ENCODE measurements around the gene SKI.

Gene SKI

GRCh38 chr1:2229911-2230731 is 2.0 kb downstream of the SKI start:
- no peak for DNase-seq (ENCODE audit: low read depth in 2 of 2)

GRCh38 chr1:2230781-2231531 is 2.8 kb downstream of the SKI start:
- DNase-seq (ENCODE audit: low read depth in 2 of 2): no peak

DNA sequence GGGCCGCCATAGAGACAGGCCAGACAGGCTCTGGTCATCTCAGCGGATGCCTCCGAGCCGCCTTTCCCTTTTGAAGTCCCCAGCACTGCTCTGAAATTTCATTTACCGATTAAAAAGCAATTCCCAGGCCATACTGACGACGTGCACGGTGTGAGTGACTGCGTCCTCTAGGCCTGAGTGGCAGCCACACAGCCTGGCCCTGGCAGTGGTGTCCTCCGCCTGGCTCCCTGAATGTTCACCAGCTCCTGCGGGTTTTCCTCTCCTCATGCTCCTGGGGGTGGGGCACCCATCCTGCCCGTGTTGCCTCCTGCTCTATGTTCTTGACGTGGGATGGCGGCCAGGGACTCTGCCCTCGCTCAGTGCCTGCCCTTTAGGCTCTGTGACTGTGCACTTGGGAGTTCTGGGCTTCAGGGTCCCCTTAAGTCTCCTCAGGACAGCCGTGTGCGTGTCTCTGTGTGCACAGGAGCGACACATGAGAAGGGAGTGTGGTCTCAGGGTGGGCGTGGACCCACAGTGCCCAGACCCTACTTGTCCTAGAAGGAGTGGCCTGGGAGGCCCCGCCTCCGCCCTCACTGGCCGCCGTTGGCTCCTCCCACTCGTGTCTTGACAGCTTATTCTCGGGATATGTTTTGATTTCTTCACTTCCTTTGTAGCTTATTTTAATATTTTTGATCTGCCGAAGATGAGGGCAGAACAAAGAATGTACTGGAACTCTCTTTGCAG is 3.6 kb downstream of the SKI start:
- no peak for DNase-seq (ENCODE audit: low read depth in 2 of 2)

GRCh38 chr1:2232255-2232915 is 4.3 kb downstream of the SKI start:
- DNase-seq (ENCODE audit: low read depth in 2 of 2): no peak

- DNase-seq (ENCODE audit: low read depth in 2 of 2): no peak
Observed at GRCh38 chr1:2232916-2233438, 4.9 kb downstream of the SKI start.

- DNase-seq (ENCODE audit: low read depth in 2 of 2): no peak
Observed at GRCh38 chr1:2233468-2233867, 5.3 kb downstream of the SKI start.

DNA sequence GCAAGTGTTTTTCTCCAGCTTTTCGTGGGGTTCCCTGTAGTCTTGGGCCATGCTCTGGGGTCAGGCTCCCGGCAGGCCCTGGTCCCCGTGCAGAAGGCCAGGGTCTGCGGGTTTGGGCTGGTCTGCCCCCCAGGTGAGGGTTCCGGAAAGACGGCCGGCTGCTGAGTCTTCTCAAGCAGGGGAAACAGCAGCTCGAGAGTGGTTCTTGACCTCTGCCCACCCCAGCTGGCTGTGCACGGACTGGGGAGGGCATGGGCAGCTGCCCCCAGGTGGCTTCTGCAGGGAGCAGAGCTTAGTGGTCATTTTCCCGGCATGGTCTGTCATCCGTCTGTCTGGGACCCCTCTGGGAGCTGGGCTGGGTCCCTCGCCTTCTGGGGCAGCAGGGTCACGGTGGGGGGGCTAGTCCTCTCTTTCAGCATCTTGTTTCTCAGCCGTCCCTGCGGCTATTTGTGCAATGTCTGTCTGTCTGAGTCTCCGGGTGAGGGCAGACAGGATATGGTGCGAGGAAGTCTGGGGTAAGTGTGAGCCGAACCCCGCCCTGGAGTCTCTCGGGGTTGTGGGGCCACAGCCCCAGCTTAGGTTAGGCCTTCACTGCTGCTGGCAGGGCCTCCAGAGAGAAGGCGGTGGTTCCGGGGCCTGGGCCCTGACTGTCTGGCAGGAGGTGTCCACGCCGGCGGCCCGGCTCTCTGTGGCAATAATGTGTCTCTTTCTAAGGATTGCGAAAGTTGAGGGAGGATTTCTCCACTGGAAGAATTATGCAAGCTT is 6.1 kb downstream of the SKI start:
- DNase-seq (ENCODE audit: low read depth in 2 of 2): peak in 1 of 2 donors; percentile 55

DNA sequence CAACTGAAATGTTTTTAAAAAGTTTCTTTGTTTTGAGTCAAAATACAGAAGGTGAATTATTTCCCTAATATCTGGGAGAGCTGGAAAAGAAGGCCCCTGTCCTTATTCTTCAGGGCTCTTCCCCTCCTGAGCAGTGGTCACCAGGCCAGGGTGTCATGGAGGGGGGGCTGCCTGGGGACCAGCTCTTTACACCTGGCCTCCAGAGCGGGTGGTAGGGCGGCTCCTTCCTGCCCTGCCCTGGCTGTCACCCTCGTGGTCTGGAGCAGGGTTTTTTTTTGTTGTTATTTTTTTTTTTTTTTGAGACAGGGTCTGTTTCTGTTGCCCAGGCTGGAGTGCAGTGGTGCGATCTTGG is 6.6 kb downstream of the SKI start:
- DNase-seq (ENCODE audit: low read depth in 2 of 2): no peak

- DNase-seq (ENCODE audit: low read depth in 2 of 2): no peak
Observed at GRCh38 chr1:2235300-2235998, 7.3 kb downstream of the SKI start.

- DNase-seq (ENCODE audit: low read depth in 2 of 2): no peak
Observed at GRCh38 chr1:2236695-2237677, 8.9 kb downstream of the SKI start.

DNA sequence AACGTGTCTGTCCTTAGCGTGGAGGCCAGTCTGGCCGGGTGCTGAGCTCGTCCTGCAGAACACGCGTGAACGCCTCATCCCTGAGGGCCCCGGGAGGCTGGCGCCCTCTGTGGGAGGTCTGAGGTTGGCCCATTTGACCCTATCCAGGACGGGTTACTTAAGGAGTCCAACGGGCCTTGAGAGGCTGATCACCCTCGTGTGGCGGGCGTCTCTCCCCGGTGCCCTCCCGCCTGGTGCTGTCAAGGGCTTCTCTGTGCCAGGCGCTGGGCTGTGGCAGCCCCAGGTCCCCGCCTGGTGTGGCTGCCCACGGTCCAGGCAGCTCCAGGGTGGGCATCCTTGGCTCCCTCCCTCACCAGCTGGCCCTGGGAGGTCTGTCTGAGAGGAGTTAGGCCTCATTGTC is 9.7 kb downstream of the SKI start:
- DNase-seq (ENCODE audit: low read depth in 2 of 2): no peak

- no peak for DNase-seq (ENCODE audit: low read depth in 2 of 2)
Observed at GRCh38 chr1:2238361-2239012, 10.4 kb downstream of the SKI start.

DNA sequence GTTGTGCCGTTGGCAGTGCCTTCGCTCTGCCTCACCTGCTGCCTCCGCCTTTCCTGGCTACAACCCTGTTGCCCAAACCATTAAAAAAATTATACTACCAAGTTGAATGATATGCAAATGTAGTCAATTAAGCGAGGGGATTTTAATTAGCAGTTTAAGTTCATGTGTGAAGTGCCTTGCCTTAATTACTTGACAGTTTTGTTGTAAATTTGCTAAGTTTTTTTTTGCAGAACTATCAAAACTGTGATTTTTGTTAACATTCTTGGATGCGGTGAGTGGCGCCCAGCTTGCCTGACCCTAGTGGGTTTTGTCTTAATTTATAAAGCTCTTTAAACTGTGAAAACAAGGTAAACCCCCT is 10.9 kb downstream of the SKI start:
- DNase-seq (ENCODE audit: low read depth in 2 of 2): no peak

DNA sequence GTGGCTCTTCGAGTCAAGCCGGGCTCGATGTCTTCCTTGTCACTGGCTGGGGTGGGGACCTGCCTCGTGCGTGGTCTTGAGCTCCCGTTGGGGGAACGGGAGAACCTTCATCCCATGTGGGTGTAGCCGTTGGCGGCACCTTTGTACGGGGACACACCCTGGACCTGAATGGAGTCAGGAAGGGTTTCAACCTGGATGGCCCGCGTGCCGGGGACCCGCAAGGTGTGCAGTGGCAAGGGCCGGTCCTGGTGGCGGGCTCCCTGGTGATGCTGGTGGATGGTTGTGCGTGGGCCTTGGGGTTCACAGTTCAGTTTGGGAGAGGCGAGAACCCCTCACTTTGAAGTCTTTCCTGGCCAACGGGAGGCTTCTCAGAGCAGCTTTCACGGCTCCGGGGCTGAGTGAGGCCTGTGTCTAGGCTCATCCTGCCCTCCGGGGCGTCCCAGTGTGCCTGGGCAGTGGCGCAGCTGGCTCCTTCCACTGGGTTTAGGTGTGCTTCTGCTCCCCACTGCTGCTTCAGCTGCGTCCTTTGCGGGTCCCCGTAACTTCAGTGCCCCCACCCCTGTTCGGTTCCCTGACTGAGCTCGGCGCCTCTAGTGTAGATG is 11.4 kb downstream of the SKI start:
- DNase-seq (ENCODE audit: low read depth in 2 of 2): no peak

DNA sequence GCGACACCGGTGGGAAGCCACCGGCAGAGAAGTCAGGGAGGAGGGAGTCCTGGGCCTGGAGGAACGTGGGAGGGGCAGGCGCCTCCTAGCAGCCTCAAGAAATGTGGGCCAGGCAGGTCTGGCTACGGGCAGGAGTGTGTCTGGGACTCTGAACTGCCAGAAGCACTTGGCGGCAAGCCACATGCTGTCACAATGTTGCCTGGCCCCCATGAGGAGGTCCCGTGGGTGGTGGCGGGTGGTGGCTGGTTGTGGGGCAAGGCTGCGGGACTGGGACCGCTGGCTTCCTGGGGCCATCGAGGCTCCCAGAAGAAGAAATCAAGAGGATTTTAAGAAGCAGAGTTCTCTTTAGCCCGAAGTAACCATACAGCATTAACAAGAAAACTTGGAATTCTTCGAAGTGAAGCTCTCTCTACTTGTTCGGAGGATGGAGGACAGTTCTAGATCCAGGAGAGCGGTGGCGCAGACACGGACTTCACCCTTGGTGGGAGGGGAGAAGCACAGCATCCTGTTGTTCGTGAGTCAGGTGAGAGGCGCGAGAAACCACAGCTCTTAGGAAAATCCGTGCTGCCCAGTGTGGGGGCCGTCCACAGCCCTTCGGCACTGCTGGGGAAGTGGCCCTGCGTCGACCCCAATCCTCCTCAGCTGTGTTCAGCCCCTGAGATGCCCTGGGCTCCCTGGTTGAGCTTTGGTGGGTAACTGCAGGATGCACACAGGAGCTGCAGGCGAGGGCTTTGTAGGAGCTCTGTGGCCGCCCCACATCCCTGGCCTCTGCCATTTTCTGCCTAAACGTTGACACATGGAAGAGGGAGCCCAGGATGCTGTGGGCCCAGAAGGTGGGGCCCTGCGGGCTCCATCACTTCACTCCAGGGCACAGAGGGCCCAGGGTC is 12.4 kb downstream of the SKI start:
- no peak for DNase-seq (ENCODE audit: low read depth in 2 of 2)

- DNase-seq (ENCODE audit: low read depth in 2 of 2): no peak
Observed at GRCh38 chr1:2241820-2242219, 13.7 kb downstream of the SKI start.

All from stimulated activated CD8-positive, alpha-beta memory T cell treated with anti-CD3 and anti-CD28 coated beads, Interleukin-15, amount 100 ng/mL, for 4 hours (primary cell).